Activated T-helper 1 cell treated with Interleukin-2 at 50 U/mL for 16 hours (primary cell): ENCODE measurements around the gene AADACL3.

Source experiments
- DNase-seq: peaks from one replicate; pipeline ENCODE4 v3.0.0-alpha.2; 2020; ENCODE audit warnings: low read depth

The AADACL3 gene

DNA sequence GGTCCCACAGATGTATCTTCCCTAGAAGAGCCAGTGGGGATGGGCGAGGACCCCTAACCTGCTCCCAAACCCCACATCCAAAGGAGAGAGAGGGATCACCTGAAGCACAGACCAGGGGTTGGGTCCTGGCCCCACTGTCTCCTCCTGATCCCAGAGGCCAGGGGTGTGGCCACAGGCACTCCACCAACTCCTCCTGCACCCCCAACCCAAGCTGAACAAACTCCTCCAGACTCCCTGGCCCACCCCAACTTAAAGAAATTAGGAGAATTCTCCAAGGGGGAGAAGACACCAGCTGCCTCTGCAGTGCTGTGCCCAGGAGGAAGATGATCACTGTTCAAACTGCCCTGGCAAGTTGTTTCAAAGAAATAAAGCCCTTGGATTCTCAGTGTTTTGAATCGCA is 53.1 kb downstream of the AADACL3 start:
- DNase-seq, result no peak

DNA sequence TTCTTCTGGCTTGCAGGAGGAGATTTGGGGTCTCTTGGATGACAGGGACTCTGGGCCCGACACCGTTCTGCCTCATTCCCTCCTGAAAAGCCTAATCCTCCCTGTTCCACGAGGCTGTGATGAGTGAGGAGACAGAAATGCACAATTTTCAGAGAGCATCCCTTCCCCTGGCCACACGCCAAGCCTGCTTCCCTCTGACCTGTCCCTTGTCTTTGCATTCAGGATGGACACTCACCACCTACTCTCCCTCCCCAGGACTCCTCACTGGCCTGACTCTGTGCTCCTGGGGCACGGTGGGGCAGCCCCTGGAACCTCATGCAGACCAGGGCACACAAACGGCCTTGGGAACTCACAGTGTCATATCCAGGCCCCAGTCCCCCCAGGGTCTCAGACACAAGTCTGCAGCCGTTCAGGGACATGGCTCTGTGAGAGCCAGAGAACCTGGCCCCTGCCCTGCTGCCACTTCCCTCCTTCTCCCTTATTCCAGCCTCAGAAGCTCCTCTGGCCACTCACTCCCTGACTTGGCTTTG is 54.1 kb downstream of the AADACL3 start:
- no peak for DNase-seq

DNA sequence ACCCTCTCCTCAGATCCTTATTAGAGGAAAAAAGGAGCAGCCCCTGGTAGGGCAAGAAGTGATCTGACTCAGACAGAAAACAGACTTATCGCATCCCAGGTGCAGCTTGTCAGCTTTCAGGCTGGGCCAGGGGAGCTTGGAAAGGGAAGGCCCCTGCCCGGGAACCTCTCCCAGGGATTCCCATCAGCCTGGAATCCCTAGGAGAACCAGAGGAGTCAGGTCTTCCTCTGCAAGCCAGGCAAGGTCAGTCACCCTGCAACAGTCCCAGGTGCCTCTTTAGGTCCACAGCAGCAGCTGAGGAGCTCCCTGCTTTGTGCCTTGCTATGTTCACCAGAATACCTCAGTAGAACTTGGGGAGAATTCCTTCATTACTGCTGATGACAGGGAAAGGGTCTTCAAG is 54.7 kb downstream of the AADACL3 start:
- no peak for DNase-seq

DNA sequence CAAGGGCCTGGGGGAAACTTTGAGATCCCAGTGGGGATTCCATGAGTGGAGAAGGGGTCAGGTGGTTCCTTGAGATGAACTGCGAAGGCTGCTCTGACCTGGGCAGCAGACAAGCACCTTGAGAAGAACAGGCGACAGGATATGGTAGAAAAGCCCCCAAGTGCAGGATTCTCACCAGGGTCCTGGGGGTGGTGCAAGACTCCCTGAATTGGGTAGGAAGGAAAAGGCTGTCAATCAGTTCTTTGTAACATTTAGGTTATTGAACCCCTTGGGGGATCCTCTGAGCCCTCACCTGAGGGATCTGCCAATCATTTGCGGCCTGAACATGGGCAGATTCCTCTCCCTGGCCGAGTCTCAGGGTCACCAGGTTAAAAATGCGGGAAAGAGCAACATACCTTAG is 55.3 kb downstream of the AADACL3 start:
- no peak for DNase-seq

DNA sequence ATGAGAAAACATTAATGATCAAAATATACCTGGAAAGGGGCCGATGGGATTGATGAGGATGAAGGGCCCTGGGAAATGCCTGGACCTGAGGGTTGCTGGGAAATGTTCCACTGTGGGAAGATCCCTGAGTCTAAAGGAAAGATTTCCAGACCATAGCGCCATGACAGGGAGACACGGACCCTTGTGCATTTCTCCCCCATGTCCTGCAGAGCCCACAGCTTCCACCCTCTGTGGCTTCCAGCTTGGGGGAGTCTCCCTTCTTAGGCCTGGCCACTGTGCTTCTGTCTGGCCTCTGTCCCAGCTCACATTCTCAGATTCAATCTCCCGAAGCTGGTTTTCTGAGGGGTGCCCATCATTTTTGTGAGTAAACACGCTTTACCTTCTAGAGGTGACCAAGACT is 56.6 kb downstream of the AADACL3 start:
- no peak for DNase-seq

DNA sequence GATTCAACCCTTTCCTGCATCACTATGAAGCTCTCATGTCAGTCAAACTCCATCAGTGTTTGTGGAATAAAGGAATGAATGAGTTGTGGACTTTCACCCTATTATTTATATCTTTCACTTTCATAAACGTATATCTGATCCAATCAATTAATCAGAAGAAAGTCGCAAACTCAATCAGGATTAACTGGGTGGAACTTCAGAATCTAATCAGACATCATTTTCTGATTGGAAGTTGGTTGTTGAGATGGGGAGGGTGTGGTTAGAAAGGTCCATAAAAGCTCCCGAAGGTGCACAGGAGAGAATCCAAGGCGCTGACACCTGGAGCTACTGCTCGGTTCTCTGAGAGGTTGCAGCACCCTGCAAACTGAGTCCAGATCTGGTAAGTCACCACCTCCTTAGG is 57.5 kb downstream of the AADACL3 start, which contains the start of gene PRAMEF12:
PRAMEF12 (plus strand) TSS at position 301 of the 400 bp plus-strand sequence. CDS start 1,130 bp downstream, outside the sequence.
- DNase-seq, result no peak

DNA sequence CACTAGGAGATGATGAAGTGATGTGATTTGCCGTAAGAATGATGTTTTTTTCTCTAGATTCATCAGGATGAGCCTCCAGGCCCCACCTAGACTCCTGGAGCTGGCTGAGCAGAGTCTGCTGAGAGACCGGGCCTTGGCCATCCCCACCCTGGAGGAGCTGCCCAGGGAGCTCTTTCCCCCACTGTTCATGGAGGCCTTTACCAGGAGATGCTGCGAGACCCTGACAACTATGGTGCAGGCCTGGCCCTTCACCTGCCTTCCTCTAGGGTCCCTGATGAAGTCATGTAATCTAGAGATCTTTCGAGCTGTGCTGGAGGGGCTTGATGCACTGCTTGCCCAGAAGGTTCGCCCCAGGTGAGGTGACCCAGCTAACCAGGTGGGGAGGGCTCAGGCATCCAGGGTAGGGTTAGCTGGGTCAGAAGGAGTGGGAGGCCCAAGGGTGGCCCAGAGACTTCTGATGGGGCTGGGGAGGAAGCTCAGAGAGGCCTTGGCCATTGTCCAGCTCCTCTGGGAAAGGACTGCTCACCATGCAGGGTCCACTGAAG is 59.0 kb downstream of the AADACL3 start:
- DNase-seq, result no peak

DNA sequence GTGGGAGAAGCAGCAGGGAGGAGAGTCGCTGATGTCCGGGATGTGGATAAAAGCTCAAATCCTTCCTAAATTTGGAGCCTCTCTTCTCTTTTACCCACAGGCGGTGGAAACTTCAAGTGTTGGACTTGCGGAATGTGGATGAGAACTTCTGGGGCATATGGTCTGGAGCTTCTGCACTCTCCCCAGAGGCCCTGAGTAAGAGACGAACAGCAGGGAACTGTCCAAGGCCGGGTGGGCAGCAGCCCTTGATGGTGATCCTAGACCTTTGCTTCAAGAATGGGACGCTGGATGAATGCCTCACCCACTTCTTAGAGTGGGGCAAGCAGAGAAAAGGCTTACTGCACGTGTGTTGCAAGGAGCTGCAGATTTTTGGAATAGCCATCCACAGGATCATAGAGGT is 59.5 kb downstream of the AADACL3 start:
- no peak for DNase-seq

DNA sequence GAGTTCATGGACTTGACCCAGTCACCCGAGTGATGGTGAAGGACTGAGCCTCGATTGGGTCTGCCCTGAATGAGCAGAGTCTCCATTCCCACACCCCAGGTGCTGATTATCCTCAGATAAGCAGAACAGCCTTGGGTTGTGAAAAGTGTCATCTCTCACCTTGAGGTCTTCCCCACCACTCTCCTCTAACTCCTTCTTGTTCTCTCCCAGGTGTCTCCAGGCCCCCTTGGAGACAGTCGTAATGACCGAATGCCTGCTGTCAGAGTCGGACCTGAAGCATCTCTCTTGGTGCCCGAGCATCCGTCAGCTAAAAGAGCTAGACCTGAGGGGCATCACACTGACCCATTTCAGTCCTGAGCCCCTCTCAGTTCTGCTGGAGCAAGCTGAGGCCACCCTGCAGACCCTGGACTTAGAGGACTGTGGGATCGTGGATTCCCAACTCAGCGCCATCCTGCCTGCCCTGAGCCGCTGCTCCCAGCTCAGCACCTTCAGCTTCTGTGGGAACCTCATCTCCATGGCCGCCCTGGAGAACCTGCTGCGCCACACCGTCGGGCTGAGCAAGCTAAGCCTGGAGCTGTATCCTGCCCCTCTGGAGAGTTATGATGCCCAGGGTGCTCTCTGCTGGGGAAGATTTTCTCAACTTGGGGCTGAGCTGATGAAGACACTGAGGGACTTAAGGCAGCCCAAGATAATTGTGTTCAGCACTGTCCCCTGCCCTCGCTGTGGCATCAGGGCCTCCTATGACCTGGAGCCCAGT is 61.1 kb downstream of the AADACL3 start:
- DNase-seq, result no peak
